ENCODE measurements around the gene UBE3B.

- TF ChIP-seq CTCF (IDR thresholded peaks at IDR 0.05) (no peak), EZH2 (IDR thresholded peaks at IDR 0.05) (no peak)
These were observed 95.0 kb downstream of the UBE3B start for GRCh38 chr12:109572506-109572845.
